NCI-H82 treated with DMSO at 0.1 percent for 48 hours (cell line): ENCODE data around the gene PLCZ1.
"Not testable (repeated sequence)": the region's sequence is repeated elsewhere in the genome, so short reads cannot be mapped to it uniquely, and the experiment has no call there.

Experiments used
- DNase-seq: peaks from one replicate; lab custom pipeline; 2025; ENCODE audit not compliant: unreplicated experiment; lab: John Stamatoyannopoulos, UW

PLCZ1 gene

DNA sequence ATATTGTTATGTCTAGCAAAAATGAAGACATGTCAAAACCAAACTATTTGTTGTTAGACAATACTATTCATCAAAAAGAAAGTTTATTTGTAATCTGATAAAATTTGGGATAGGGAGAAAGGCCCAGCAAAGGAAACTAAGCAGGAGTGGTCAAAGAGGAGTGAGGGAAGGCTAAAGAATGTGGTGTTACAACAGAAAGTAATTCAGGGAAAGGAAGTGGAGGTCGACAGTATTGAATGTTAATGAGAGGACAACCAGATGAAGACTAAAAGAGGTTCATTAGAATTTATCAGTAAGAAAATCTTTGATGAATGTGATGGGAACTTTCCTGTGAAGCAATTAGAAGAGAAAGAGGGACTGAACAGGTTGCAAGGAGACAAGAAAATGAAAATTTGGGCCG, 33.9 kb downstream of the PLCZ1 start:
- DNase-seq, result no peak

DNA sequence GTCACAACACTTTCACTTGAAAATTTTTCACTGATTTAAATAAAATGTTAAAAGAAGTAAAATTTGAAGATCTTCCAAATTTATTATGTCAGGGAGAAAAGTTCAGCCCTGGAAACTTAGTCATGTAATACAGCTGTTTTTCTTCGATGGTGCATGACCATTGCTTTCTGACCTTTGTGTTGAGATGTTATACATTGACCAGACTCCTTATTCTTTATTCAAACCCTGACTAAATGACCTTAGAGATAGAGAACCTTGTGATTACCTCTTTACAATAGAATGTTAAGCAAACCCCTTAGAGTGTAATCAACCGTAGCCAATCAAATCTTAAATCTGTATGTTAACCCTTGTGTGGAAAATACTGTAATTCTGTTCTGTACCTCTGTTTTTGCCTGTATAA, 34.5 kb downstream of the PLCZ1 start:
- no peak for DNase-seq

DNA sequence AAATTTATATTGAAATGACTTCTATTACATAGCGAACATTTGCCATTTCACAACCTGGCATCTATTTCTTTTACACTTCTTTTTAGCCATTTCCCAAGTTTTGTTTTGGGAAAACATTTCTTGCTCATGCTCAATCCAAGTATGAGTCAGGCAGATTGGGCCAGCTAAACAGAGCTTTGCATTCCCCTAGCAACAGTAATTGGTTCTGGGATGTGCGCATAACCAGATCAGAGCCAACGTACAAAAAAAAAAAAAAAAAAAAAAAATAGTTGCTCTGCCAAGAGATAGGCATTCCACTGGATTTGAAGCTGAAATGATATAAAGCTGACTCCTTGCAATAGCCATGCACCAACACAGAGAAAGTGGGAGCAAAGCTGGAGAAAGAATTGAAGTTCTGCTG, 37.5 kb downstream of the PLCZ1 start:
- no peak for DNase-seq

DNA sequence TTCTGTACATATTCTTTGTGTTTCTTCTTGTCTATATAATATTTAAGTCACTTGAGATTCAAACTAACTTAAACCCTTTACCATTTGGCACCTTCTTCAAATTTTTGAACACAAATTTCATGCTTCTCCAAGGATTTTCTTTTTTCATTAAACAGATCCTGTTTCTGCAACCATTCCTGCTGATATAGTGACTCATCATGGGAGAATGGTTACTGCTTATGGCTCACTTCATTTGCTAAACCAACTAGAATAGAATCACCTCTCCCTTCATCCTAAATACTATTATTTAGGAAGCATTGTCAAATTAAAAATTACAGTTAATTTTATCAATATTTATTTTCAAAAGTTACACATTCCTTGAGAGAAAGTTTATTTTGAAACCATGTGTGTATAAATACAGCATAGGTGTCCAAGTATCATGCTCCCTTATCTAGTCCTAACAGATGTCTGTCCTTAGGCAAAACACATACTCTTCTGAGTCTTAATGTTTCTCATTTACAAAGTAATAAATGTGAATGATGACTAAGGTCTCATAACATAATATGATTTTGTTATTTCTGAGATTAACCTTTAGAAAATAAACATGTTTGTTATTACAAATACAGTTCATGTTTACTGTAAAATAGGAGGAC, 40.7 kb downstream of the PLCZ1 start:
- DNase-seq, result no peak

DNA sequence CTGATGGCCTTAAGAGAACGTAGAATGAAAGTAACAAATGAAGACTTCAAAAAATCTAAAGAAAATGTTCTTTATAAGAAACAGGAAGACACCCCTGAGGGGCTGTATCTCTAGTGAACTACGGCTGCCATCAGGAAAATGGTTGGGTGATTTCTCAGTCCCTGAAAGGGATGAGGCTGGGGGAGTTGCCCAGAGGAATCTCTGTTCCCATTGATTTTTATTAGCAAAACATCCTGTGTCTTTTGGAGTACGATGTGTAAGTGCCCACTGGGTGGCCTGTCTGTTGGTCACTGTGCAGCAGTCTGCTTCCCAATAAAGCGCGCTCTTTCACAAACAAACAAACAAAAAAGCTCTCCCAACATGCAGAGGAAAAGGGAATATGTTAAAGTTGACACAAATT, 43.8 kb downstream of the PLCZ1 start:
- not testable (repeated sequence) for DNase-seq

DNA sequence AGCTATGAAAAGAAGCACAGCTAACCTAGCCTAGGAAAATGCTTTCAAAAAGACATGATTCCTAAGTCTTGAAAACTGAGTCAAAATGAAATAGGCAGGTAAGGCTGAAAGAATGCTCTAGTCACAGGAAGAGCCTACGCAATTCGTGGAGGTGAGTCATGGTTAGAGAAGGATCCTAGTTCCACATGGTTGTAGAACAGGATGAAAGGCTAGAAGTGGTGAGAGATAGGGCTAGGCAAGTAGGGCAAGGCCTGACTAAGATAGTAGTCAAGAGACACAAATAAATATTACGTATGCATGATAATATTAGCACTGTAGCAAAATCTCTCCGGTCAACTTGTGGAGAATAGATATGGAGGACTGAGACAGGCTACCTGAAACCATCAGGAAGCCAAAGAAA, 47.2 kb downstream of the PLCZ1 start:
- DNase-seq, result no peak

DNA sequence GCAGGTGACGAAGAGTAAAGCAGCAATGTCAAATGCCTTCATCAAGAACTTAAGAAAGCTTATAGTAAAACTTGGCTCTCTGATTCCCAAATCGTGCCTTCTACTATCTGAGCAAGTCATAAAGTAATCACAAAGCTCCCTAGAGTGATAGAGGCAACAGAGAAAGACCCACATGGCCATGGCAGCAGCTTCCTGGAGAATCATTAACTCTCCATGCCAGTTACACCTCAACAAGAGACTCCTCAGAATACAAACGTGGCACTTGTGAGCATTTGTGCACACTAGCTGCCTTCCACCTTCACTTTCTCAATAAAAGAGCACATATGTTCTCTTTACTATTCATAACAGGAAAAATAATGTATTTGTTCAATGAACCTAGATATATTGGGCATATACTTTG, 48.0 kb downstream of the PLCZ1 start:
- DNase-seq, result no peak

DNA sequence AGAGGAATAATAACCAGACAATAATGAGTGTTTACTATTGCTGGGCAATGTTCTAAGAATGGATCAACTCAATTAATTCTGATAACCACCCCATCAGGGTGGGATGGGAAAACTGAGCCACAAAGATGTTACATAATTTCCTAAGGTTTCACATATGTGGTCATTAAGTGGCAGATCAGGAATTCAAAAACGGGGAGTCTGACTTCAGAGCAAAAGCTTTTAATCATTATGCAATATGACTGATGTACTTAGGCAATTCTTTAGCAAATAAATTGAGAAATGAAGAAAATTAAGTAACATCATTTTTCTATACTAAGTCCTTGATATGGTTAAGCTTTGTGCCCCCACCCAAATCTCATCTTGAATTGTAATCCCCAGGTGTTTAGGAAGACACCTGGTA, 53.4 kb downstream of the PLCZ1 start:
- DNase-seq, result no peak

DNA sequence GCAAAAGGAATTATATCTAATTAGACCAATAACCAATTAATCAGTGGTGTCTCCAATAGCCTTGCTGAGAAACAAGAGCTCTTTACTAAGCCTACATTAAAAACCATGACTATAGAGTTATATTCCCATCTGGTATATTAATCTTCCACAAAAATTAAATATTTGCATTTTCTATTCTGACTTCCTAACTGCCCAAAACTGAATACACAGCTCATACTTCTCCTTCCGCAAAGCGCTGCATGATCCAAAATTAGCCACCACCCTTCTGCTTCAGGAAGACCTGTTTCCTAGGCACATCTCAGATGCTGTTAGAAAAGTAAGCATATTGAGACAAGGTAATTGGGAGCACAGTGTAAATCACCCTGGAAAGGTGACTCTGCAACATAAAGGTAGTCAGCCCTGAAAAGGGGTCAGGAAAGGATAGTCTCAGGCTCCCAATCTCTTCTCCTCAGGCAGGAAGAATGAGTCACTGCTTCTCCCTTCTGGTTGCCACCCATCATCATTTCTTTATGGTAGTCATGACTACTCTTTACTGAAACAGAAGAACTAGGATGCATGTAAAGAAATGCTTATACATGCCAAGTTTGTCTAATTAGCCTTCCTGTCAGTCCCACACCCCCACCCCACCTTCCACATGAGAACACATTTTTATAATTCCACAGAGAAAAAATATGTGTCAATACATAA, 54.3 kb downstream of the PLCZ1 start:
- no peak for DNase-seq

DNA sequence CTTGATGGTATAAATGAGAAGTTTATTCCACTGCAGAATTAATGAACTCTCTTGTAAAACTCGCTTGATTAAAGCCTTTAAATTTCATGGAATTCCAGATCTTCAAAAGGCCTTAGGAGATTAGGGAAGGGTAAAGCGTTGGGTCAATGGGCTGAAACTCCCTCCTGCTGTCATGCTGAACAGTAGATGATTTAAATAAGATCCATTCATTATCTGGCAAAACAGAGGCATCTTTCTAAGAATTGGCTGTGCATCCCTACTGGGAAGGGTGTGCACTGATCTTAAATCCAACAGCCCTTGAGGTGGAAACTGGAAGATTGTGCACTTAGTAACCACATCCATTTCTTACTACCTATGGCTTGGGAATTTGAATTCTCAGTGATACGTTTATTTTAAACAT, 56.0 kb downstream of the PLCZ1 start:
- DNase-seq, result no peak

DNA sequence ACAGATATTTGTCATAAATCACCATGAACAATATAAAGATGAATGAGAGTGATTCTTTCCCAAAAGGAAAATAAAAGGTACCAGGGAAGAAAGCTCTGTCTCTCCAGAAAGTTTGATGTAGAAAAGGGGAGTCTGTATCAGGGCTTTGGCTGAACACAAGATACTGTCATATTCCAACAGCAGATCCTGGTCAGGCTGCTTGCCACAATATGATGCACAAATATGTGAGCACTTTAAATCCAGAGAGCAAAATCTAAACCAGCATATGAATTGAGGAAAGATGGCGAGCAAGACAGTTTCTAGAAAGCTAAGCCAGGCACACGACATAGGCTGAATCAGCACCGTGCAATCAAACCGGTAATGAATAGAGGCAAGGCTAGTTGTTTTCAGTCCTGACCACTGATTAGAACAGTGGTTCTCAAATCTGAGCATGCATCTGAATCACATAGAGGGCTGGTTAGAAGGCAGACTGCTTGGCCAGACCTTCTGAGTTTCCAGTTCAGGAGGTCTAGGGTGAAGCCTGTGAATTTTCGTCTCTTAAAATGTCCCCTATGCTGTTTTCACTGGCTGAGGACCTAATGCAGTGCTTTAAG, 60.7 kb downstream of the PLCZ1 start:
- DNase-seq, result no peak

DNA sequence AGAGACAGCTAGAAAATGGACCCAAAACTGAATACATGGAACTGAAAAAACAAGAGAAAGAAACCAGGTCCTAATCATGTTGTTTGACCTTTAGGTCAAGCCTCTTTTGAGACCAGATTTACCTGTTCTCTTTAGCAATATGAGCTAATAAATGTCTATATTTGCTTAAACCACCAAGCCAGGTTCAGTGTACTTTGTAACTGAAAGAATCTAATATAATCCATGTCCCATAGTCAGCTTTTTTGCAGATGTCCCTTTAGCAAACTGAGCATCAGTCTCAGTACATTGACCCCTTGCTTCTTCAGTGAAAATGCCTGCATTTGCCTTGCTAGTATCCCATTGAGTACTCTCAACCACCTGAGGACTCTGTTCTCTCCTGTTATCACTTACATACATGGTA, 61.7 kb downstream of the PLCZ1 start:
- DNase-seq, result no peak

DNA sequence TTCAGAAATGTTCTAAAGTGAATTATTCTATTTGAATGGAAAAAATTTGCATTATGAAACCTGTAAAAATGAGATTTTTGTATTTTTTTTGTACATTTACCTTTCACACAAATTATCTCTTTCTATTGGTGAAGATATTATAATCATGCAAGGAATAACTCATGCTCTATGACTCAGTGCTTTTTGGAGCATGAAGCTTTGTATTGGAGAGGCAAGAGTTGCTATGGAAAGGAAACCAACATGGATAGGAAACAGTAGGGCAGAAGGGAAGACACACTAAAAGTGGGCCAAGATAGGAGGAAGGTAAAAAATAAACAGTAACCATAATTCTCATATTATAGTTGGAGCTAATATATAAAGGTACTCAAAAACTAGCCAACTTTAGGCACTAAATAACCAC, 79.0 kb downstream of the PLCZ1 start:
- DNase-seq, result no peak

DNA sequence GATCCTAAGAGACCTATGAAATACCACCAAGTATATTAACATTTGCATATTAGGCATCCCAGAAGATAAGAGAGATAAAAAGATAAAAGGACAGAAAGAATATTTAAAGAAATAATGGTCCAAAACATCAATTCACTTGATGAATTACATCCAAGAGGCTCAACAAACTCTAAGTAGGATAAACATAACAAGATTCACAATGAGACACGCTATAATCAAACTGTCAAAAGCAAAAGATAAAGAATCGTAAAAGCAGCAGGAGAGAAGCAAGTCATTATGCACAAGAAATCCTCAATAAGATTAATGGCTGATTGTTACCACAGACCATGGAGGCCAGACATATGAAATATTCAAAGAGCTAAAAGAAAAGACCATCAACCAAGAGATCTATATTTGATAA, 79.6 kb downstream of the PLCZ1 start:
- DNase-seq, result no peak

DNA sequence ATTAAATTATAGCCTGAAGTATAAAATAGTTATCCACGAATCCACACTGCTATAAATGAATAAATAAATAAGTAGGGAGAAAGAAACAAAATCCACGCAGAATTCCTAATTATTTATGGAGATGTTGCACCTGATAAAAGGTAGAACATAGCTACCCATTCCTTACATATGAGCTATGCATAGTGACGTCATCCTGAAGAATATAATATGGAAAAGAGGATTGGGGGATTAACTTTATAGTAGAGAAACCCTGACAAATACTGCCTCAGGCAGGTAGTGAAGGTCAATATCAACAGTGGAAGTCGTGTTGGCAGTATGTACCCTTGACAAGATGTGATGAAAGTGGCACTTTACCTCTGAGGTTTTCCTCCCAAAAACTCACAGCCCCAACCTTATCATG, 82.5 kb downstream of the PLCZ1 start:
- no peak for DNase-seq

DNA sequence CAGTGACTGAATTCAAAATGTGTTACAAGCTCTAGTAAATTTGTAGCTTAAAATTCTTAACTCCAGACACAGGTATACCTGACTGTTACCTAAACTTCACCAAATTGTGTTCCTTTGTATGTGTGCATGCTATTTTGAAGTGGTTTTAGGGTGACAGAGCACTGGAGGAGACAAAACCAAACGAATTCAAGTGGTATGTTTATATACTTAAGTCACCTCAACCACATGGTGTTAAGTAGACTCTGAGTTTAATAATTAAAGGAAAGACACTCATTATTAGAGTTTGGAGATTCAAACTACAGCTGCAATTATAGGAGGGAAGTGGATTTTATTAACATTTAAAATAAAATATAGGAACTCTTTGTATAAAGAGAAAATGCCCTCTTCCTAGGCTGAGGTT, 84.3 kb downstream of the PLCZ1 start:
- no peak for DNase-seq

DNA sequence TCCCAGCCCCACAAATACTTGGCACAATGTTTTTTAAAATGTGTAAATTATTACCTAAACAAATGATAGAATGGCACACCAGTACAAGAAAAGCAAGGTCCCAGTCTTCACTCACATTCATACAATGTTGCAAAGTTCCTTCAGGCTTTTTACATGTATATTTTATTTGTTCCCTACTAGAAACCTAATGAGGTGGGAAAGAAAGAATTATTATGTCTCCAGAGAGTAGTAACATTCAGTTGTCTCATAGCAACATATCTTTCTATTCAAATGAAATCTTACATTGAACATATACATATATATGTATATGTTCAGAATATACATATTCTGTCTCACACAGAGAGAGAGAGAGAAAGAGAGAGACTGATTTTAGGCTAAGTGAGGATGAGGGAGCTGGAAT, 85.2 kb downstream of the PLCZ1 start:
- no peak for DNase-seq

DNA sequence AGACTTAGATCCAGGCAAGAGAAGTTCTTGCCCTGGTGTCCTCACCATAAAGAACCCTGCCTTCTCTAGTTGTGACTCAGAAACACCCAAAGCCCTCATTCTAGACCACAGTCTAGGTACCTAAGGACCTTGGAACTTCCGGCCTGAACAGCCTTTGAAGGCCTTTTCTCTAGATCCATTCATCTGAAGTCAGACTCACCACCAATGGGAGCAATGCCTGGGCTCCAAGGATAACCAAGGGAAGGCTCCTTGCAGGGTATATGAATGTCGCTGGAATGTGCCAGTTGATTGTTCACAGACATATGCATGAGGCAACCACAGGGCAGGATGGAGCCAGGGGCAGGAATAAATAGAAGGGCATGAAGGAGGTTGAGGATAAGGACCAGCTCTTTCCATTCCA, 86.3 kb downstream of the PLCZ1 start:
- DNase-seq, result no peak

DNA sequence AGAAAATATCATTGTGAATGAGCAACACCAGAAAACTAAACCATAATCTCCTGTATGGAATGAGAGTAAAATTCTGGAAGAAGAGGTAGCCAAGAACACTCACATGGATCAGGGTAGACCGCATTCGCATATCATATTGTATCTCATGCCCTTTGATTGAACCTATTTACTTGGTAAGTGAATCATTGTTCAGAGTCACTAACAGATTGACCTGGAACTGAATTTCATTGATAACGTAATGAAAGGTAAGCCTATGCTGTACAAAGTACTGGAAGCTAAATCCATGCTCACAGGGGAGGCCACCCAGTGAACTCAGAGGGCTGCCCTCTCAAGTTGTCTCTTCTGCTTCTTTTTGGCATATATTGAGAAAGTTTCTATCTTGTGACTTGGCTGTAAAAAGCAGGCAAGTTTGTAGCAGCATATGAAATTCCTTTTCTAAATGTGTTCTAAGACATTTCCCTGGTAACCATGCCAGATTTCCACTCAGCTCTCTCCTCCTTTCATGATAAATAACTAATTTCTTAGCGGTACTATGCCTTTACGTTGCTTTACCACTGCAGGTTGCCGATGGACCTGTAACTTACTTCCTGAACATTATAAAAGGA, 91.4 kb downstream of the PLCZ1 start:
- DNase-seq, result no peak

DNA sequence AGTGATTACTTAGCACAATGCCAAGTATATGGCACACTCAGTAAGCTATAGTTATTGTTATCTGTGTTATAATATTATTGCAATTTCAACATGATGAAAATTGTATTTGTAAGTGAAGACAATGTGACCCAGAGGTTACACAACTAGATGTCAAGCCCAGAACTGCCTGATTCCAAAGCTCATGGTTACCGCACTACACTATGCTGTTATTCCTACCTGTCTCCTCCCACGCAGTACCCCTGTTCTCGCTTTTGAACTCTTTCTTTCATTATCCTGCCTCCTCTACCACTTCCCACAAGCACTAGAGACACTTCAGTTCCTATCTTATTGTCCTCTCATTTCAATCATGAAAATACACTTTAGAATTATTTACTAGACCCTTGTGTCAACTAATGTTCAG, 93.2 kb downstream of the PLCZ1 start:
- DNase-seq, result no peak

DNA sequence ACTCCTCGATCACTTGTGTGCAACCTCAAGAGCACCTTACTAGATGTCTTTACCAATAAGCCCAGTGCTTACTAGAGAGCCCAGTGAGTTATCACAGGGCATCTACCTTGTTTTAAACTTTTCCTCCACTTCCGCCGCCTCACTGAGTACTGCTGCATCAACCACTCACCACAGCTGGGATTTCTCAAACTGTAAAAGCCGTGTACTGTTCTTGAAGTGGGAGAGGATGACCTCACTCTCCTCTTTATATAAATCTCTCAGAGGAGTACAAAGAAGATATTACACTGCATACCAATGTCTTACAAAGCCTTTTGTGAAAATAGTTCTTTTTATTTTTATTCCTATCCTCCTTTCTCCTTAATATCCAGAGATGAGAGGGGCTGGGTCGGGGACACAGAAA, 94.1 kb downstream of the PLCZ1 start:
- DNase-seq, result no peak

DNA sequence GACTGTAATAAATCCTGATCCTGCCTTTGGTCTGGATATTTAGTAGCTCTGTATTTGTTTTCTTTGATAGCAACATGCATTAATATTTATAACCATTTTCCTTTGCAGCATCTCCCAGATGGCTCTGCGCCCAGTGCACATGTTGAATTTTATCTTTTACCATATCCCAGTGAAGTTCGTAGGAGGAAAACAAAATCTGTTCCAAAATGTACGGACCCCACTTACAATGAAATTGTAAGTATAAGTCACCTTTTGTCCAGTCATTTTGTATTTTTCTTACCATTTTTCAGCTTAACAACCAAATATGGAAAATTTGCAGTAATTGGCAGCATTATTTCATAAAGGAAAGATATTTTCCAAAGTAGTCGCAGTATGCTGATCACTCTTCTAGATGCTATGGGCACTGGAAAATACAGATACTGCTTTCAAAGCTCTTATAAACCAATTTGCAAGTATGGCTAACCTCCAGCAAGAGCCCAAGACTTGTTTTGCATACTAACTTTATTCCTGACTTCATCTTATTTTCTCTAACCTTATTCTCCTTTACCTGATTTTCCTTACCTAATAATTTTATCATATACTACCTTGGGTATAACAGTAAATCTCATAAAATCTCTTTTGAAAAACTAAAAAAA, 97.4 kb downstream of the PLCZ1 start:
- no peak for DNase-seq
